ENCODE measurements around the gene NEUROD6. TPM values are rescaled to one million over a fixed set of nuclear protein-coding genes. Genes with fewer than 3 reads are reported as not detected.

Gene NEUROD6
- total RNA-seq, 1 donor from 2014 or later, result not detected

GRCh38 chr7:31362401-31362800 lies 21.9 kb upstream of the NEUROD6 start:
- Histone ChIP-seq H3K9me3 (ENCODE audit: control insufficient read depth in 3 of 3, low read length in 3 of 3) (peaks cover 0 to 3% (median 0%) of the 10 kb centered on the region in 3 donors), H3K9ac (ENCODE audit: low read depth in 1 of 3, low read length in 3 of 3) (no peak overlapping the region), H3K27me3 (ENCODE audit: control insufficient read depth in 3 of 3, insufficient read depth in 3 of 3, low read length in 3 of 3) (peaks cover 0 to 6% (median 5%) of the 10 kb centered on the region in 3 donors), H3K36me3 (ENCODE audit: control insufficient read depth in 3 of 3, insufficient read depth in 3 of 3, low read length in 3 of 3) (no peaks in the 10 kb centered on the region), H3K4me3 (ENCODE audit: low read length in 3 of 3) (no peak overlapping the region), H3K27ac (ENCODE audit: low read depth, low read length) (no peak overlapping the region), H3K4me1 (ENCODE audit: control insufficient read depth in 3 of 3, insufficient read depth in 3 of 3, low read length in 3 of 3) (no peaks in the 10 kb centered on the region)

- Histone ChIP-seq H3K27ac (ENCODE audit: low read depth, low read length) (no peak overlapping the region), H3K9me3 (ENCODE audit: control insufficient read depth in 3 of 3, low read length in 3 of 3) (peaks cover 0 to 3% (median 0%) of the 10 kb centered on the region in 3 donors), H3K4me3 (ENCODE audit: low read length in 3 of 3) (no peak overlapping the region), H3K36me3 (ENCODE audit: control insufficient read depth in 3 of 3, insufficient read depth in 3 of 3, low read length in 3 of 3) (no peaks in the 10 kb centered on the region), H3K9ac (ENCODE audit: low read depth in 1 of 3, low read length in 3 of 3) (no peak overlapping the region), H3K4me1 (ENCODE audit: control insufficient read depth in 3 of 3, insufficient read depth in 3 of 3, low read length in 3 of 3) (no peaks in the 10 kb centered on the region), H3K27me3 (ENCODE audit: control insufficient read depth in 3 of 3, insufficient read depth in 3 of 3, low read length in 3 of 3) (peaks cover 0 to 7% (median 4%) of the 10 kb centered on the region in 3 donors)
These were observed 17.9 kb upstream of the NEUROD6 start for GRCh38 chr7:31358467-31358866.

GRCh38 chr7:31345421-31345820 lies 4.9 kb upstream of the NEUROD6 start:
- Histone ChIP-seq H3K9me3 (ENCODE audit: control insufficient read depth in 3 of 3, low read length in 3 of 3) (no peaks in the 10 kb centered on the region), H3K27me3 (ENCODE audit: control insufficient read depth in 3 of 3, insufficient read depth in 3 of 3, low read length in 3 of 3) (peaks cover 2 to 12% (median 4%) of the 10 kb centered on the region in 3 donors), H3K4me1 (ENCODE audit: control insufficient read depth in 3 of 3, insufficient read depth in 3 of 3, low read length in 3 of 3) (no peaks in the 10 kb centered on the region), H3K4me3 (ENCODE audit: low read length in 3 of 3) (no peak overlapping the region), H3K36me3 (ENCODE audit: control insufficient read depth in 3 of 3, insufficient read depth in 3 of 3, low read length in 3 of 3) (no peaks in the 10 kb centered on the region), H3K9ac (ENCODE audit: low read depth in 1 of 3, low read length in 3 of 3) (no peak overlapping the region), H3K27ac (ENCODE audit: low read depth, low read length) (no peak overlapping the region)

- H3K9ac ChIP-seq (ENCODE audit: low read depth in 1 of 3, low read length in 3 of 3), result no peak overlapping the region
- H3K4me1 ChIP-seq (ENCODE audit: control insufficient read depth in 3 of 3, insufficient read depth in 3 of 3, low read length in 3 of 3), result no peaks in the 10 kb centered on the region
- H3K4me3 ChIP-seq (ENCODE audit: low read length in 3 of 3), result no peak overlapping the region
- H3K9me3 ChIP-seq (ENCODE audit: control insufficient read depth in 3 of 3, low read length in 3 of 3), result no peaks in the 10 kb centered on the region
- no peak overlapping the region for H3K27ac ChIP-seq (ENCODE audit: low read depth, low read length)
- no peaks in the 10 kb centered on the region for H3K36me3 ChIP-seq (ENCODE audit: control insufficient read depth in 3 of 3, insufficient read depth in 3 of 3, low read length in 3 of 3)
- peaks cover 3 to 12% (median 6%) of the 10 kb centered on the region in 3 donors for H3K27me3 ChIP-seq (ENCODE audit: control insufficient read depth in 3 of 3, insufficient read depth in 3 of 3, low read length in 3 of 3)
These were observed 3.2 kb upstream of the NEUROD6 start for GRCh38 chr7:31343516-31344305.

- Histone ChIP-seq H3K36me3 (ENCODE audit: control insufficient read depth in 3 of 3, insufficient read depth in 3 of 3, low read length in 3 of 3) (no peaks in the 10 kb centered on the region), H3K9ac (ENCODE audit: low read depth in 1 of 3, low read length in 3 of 3) (no peak overlapping the region), H3K4me3 (ENCODE audit: low read length in 3 of 3) (no peak overlapping the region), H3K9me3 (ENCODE audit: control insufficient read depth in 3 of 3, low read length in 3 of 3) (no peaks in the 10 kb centered on the region), H3K27me3 (ENCODE audit: control insufficient read depth in 3 of 3, insufficient read depth in 3 of 3, low read length in 3 of 3) (peaks cover 16 to 25% (median 24%) of the 10 kb centered on the region in 3 donors), H3K4me1 (ENCODE audit: control insufficient read depth in 3 of 3, insufficient read depth in 3 of 3, low read length in 3 of 3) (peaks cover 0 to 3% (median 2%) of the 10 kb centered on the region in 3 donors), H3K27ac (ENCODE audit: low read depth, low read length) (no peak overlapping the region)
These were observed 615 bp upstream of the NEUROD6 start for GRCh38 chr7:31341141-31341540.

GRCh38 chr7:31340051-31340450 lies 475 bp downstream of the NEUROD6 start:
- H3K9me3 ChIP-seq (ENCODE audit: control insufficient read depth in 3 of 3, low read length in 3 of 3), result no peaks in the 10 kb centered on the region
- no peak overlapping the region for H3K4me3 ChIP-seq (ENCODE audit: low read length in 3 of 3)
- H3K9ac ChIP-seq (ENCODE audit: low read depth in 1 of 3, low read length in 3 of 3), result no peak overlapping the region
- H3K4me1 ChIP-seq (ENCODE audit: control insufficient read depth in 3 of 3, insufficient read depth in 3 of 3, low read length in 3 of 3), result peaks cover 0 to 5% (median 2%) of the 10 kb centered on the region in 3 donors
- no peak overlapping the region for H3K27ac ChIP-seq (ENCODE audit: low read depth, low read length)
- peaks cover 20 to 30% (median 26%) of the 10 kb centered on the region in 3 donors for H3K27me3 ChIP-seq (ENCODE audit: control insufficient read depth in 3 of 3, insufficient read depth in 3 of 3, low read length in 3 of 3)
- H3K36me3 ChIP-seq (ENCODE audit: control insufficient read depth in 3 of 3, insufficient read depth in 3 of 3, low read length in 3 of 3), result no peaks in the 10 kb centered on the region

GRCh38 chr7:31338706-31339105 lies 1.8 kb downstream of the NEUROD6 start:
- H3K36me3 ChIP-seq (ENCODE audit: control insufficient read depth in 3 of 3, insufficient read depth in 3 of 3, low read length in 3 of 3), result no peaks in the 10 kb centered on the region
- H3K9ac ChIP-seq (ENCODE audit: low read depth in 1 of 3, low read length in 3 of 3), result no peak overlapping the region
- peaks cover 22 to 30% (median 26%) of the 10 kb centered on the region in 3 donors for H3K27me3 ChIP-seq (ENCODE audit: control insufficient read depth in 3 of 3, insufficient read depth in 3 of 3, low read length in 3 of 3)
- no peak overlapping the region for H3K4me3 ChIP-seq (ENCODE audit: low read length in 3 of 3)
- peaks cover 0 to 5% (median 2%) of the 10 kb centered on the region in 3 donors for H3K4me1 ChIP-seq (ENCODE audit: control insufficient read depth in 3 of 3, insufficient read depth in 3 of 3, low read length in 3 of 3)
- H3K9me3 ChIP-seq (ENCODE audit: control insufficient read depth in 3 of 3, low read length in 3 of 3), result no peaks in the 10 kb centered on the region
- no peak overlapping the region for H3K27ac ChIP-seq (ENCODE audit: low read depth, low read length)

GRCh38 chr7:31337002-31337565 lies 3.4 kb downstream of the NEUROD6 start:
- peaks cover 22 to 27% (median 26%) of the 10 kb centered on the region in 3 donors for H3K27me3 ChIP-seq (ENCODE audit: control insufficient read depth in 3 of 3, insufficient read depth in 3 of 3, low read length in 3 of 3)
- H3K9me3 ChIP-seq (ENCODE audit: control insufficient read depth in 3 of 3, low read length in 3 of 3), result no peaks in the 10 kb centered on the region
- H3K4me1 ChIP-seq (ENCODE audit: control insufficient read depth in 3 of 3, insufficient read depth in 3 of 3, low read length in 3 of 3), result peaks cover 0 to 5% (median 2%) of the 10 kb centered on the region in 3 donors
- no peaks in the 10 kb centered on the region for H3K36me3 ChIP-seq (ENCODE audit: control insufficient read depth in 3 of 3, insufficient read depth in 3 of 3, low read length in 3 of 3)
- no peak overlapping the region for H3K27ac ChIP-seq (ENCODE audit: low read depth, low read length)
- H3K4me3 ChIP-seq (ENCODE audit: low read length in 3 of 3), result no peak overlapping the region
- H3K9ac ChIP-seq (ENCODE audit: low read depth in 1 of 3, low read length in 3 of 3), result no peak overlapping the region

- H3K27ac ChIP-seq (ENCODE audit: low read depth, low read length), result no peak overlapping the region
- peak overlapping the region in 1 of 3 donors; percentile 45 for H3K4me3 ChIP-seq (ENCODE audit: low read length in 3 of 3)
- no peaks in the 10 kb centered on the region for H3K9me3 ChIP-seq (ENCODE audit: control insufficient read depth in 3 of 3, low read length in 3 of 3)
- H3K9ac ChIP-seq (ENCODE audit: low read depth in 1 of 3, low read length in 3 of 3), result no peak overlapping the region
- H3K36me3 ChIP-seq (ENCODE audit: control insufficient read depth in 3 of 3, insufficient read depth in 3 of 3, low read length in 3 of 3), result no peaks in the 10 kb centered on the region
- H3K4me1 ChIP-seq (ENCODE audit: control insufficient read depth in 3 of 3, insufficient read depth in 3 of 3, low read length in 3 of 3), result peaks cover 0 to 5% (median 2%) of the 10 kb centered on the region in 3 donors
- peaks cover 22 to 27% (median 26%) of the 10 kb centered on the region in 3 donors for H3K27me3 ChIP-seq (ENCODE audit: control insufficient read depth in 3 of 3, insufficient read depth in 3 of 3, low read length in 3 of 3)
These were observed 4.1 kb downstream of the NEUROD6 start for GRCh38 chr7:31336202-31337001.

Data from skeletal muscle tissue (tissue), 4 donors.